Gastrocnemius medialis (tissue), 4 donors: ENCODE measurements around the gene HAUS7.

Experiments used
- CTCF ChIP-seq, 5 experiments: fragments of 450-650 bp in 3 of 5; fragments of 200-600 bp in 2 of 5; sonication (generic) in 2 of 5; IDR thresholded peaks in 4 of 5; conservative IDR thresholded peaks in 1 of 5; 1 replicate in 4 of 5; 2 replicates in 1 of 5; pipeline ENCODE4 v1.5.1; 2016 to 2019; ENCODE audit warnings: antibody characterized with exemption in 5 of 5, mild to moderate bottlenecking in 3 of 5, moderate library complexity in 3 of 5
- POLR2A ChIP-seq, 2 donors: fragments of 450-650 bp; IDR thresholded peaks; one replicate each; pipeline ENCODE4 v1.6.1; 2017; ENCODE audit warnings: antibody characterized with exemption in 2 of 2, mild to moderate bottlenecking in 2 of 2, moderate library complexity in 2 of 2

GRCh38 chrX:153510383-153510782, 40.0 kb upstream of the HAUS7 start:
- TF ChIP-seq CTCF (IDR thresholded peaks at IDR 0.05 in 4 of 5, conservative IDR thresholded peaks at IDR 0.05 in 1 of 5): no peak
- no peak for TF ChIP-seq POLR2A (IDR thresholded peaks at IDR 0.05)
